OCI-LY3 (cell line): Measurements from ENCODE around the gene UBB.

Experiments used
- CTCF ChIP-seq: fragments of 200-600, 300-600 bp; sonication (generic); IDR thresholded peaks from 2 replicates; pipeline ENCODE4 v1.5.1; 2014; ENCODE audit warnings: antibody characterized with exemption, low read length, low read depth
- EZH2phosphoT487 ChIP-seq: fragments of 200-600 bp; shearing (Covaris generic); IDR thresholded peaks from 2 replicates; pipeline ENCODE4 v1.6.1; 2018; ENCODE audit warnings: antibody characterized with exemption, mixed run types, low read depth

GRCh38 chr17:16374146-16374938, 6.5 kb upstream of the UBB start:
- TF ChIP-seq CTCF (no peak), EZH2phosphoT487 (no peak)
